Neural cell (in vitro differentiated cells): Measurements from ENCODE around the gene FAXC. TPM values are rescaled to one million over a fixed set of nuclear protein-coding genes. Genes with fewer than 3 reads are reported as not detected.

Experiments used
- H2AFZ ChIP-seq: fragments of 200-600, 300-800 bp; sonication (generic), shearing (Covaris generic); 2 replicates; pipeline ENCODE4 v1.6.0; 2014; ENCODE audit warnings: low read depth, mild to moderate bottlenecking, antibody characterized with exemption, low read length, moderate library complexity
- H3F3A ChIP-seq: fragments of 200-600 bp; shearing (Covaris generic); 2 replicates; pipeline ENCODE4 v1.6.1; 2016; ENCODE audit warnings: mild to moderate bottlenecking, moderate library complexity, mixed read lengths, antibody characterized with exemption, low read length; ENCODE audit not compliant: insufficient read depth, poor library complexity, severe bottlenecking
- H3K27ac ChIP-seq: fragments of 200-600, 300-800 bp; sonication (generic), shearing (Covaris generic); 2 replicates; pipeline ENCODE4 v1.5.1; 2014; ENCODE audit warnings: mild to moderate bottlenecking, low read length, moderate library complexity
- H3K27me3 ChIP-seq: fragments of 300-800, 200-600 bp; sonication (generic), shearing (Covaris generic); 2 replicates; pipeline ENCODE4 v1.6.0; 2014; ENCODE audit warnings: mild to moderate bottlenecking, low read depth, low read length, moderate library complexity; ENCODE audit not compliant: insufficient read depth
- H3K36me3 ChIP-seq: fragments of 300-800, 200-600 bp; sonication (generic), shearing (Covaris generic); 2 replicates; pipeline ENCODE4 v1.5.1; 2014; ENCODE audit warnings: mild to moderate bottlenecking, antibody characterized with exemption, low read length, moderate library complexity; ENCODE audit not compliant: insufficient read depth
- H3K4me2 ChIP-seq: fragments of 300-800, 200-600 bp; sonication (generic), shearing (Covaris generic); 2 replicates; pipeline ENCODE4 v1.6.0; 2014; ENCODE audit warnings: mild to moderate bottlenecking, low read length
- H3K4me3 ChIP-seq: fragments of 300-800, 200-600 bp; sonication (generic), shearing (Covaris generic); 2 replicates; pipeline ENCODE4 v1.5.1; 2014; ENCODE audit warnings: mild to moderate bottlenecking, low read length, moderate library complexity
- H3K79me2 ChIP-seq: fragments of 200-600 bp; shearing (Covaris generic); replicated peaks from 2 replicates; pipeline ENCODE4 v1.6.0; 2014; ENCODE audit warnings: mild to moderate bottlenecking, low read length, moderate library complexity; ENCODE audit not compliant: insufficient read depth
- H3K9ac ChIP-seq: fragments of 300-800, 200-600 bp; sonication (generic), shearing (Covaris generic); 2 replicates; pipeline ENCODE4 v1.6.1; 2016; ENCODE audit warnings: mild to moderate bottlenecking, low read length, mixed read lengths
- H3K9me2 ChIP-seq: fragments of 200-600 bp; shearing (Covaris generic); 2 replicates; pipeline ENCODE4 v1.6.1; 2016; ENCODE audit warnings: mild to moderate bottlenecking, low read length, mixed read lengths; ENCODE audit not compliant: insufficient read depth
- H3K9me3 ChIP-seq: fragments of 200-600, 300-800 bp; sonication (generic), shearing (Covaris generic); 2 replicates; pipeline ENCODE4 v1.6.1; 2016; ENCODE audit warnings: mild to moderate bottlenecking, mixed run types, low read length, moderate library complexity, mixed read lengths
- H4K20me1 ChIP-seq: fragments of 200-600 bp; shearing (Covaris generic); 2 replicates; pipeline ENCODE4 v1.6.1; 2016; ENCODE audit warnings: mild to moderate bottlenecking, mixed run types; ENCODE audit not compliant: insufficient read depth
- CTCF ChIP-seq: fragments of 450-650 bp; IDR thresholded peaks from 2 replicates; pipeline ENCODE4 v1.5.1; 2014; ENCODE audit warnings: antibody characterized with exemption, mild to moderate bottlenecking, moderate library complexity; ENCODE audit not compliant: poor library complexity, severe bottlenecking
- EP300 ChIP-seq: fragments of 450-650 bp; conservative IDR thresholded peaks from 2 replicates; pipeline ENCODE4 v1.6.1; 2014; ENCODE audit warnings: antibody characterized with exemption, mild to moderate bottlenecking, moderate library complexity; ENCODE audit not compliant: poor library complexity, severe bottlenecking
- EZH2 ChIP-seq: fragments of 200-600, 300-800 bp; shearing (Covaris generic), sonication (generic); IDR thresholded peaks from 2 replicates; pipeline ENCODE4 v1.6.1; 2014; ENCODE audit warnings: antibody characterized with exemption, low read length, borderline replicate concordance, mild to moderate bottlenecking; ENCODE audit not compliant: insufficient read depth, poor library complexity, severe bottlenecking
- MXI1 ChIP-seq: fragments of 450-650 bp; conservative IDR thresholded peaks from 2 replicates; pipeline ENCODE4 v1.6.1; 2014; ENCODE audit warnings: antibody characterized with exemption, mild to moderate bottlenecking; ENCODE audit not compliant: poor library complexity, severe bottlenecking
- POLR2AphosphoS5 ChIP-seq: IDR thresholded peaks from 2 replicates; pipeline ENCODE4 v1.6.1; 2012
- RAD21 ChIP-seq: fragments of 450-650 bp; conservative IDR thresholded peaks from 2 replicates; pipeline ENCODE4 v1.6.1; 2014; ENCODE audit warnings: antibody characterized with exemption, mild to moderate bottlenecking, moderate library complexity
- REST ChIP-seq: IDR thresholded peaks from 2 replicates; pipeline ENCODE4 v1.6.1; 2012; ENCODE audit warnings: borderline replicate concordance
- SMC3 ChIP-seq: fragments of 450-650 bp; conservative IDR thresholded peaks from 2 replicates; pipeline ENCODE4 v1.6.1; 2014; ENCODE audit warnings: antibody characterized with exemption, mild to moderate bottlenecking, moderate library complexity; ENCODE audit not compliant: poor library complexity
- TAF1 ChIP-seq: IDR thresholded peaks from 2 replicates; pipeline ENCODE4 v1.6.1; 2012; ENCODE audit warnings: low read depth
- polyA plus RNA-seq: library from polyadenylated mRNA; depleted of rRNA; stranded (reverse); fragments of >200 nt; gene quantifications from 2 replicates; pipeline ENCODE4 v1.2.3, GENCODE V29; 2014

The FAXC gene
- polyA plus RNA-seq, 1 donor from 2014 or later, result 106 TPM

- H2AFZ ChIP-seq, result no peak overlapping the region
- H3K4me3 ChIP-seq, result no peak overlapping the region
- no peaks in the 10 kb centered on the region for H3F3A ChIP-seq
- no peaks in the 10 kb centered on the region for H3K9me3 ChIP-seq
- no peaks in the 10 kb centered on the region for H3K9me2 ChIP-seq
- H3K27ac ChIP-seq, result no peak overlapping the region
- no peak overlapping the region for H3K9ac ChIP-seq
- no peaks in the 10 kb centered on the region for H3K36me3 ChIP-seq
- no peaks in the 10 kb centered on the region for H3K79me2 ChIP-seq
- TF ChIP-seq RAD21 (no peak), SMC3 (no peak), REST (no peak), EZH2 (no peak), CTCF (no peak), POLR2AphosphoS5 (no peak), TAF1 (no peak), MXI1 (no peak), EP300 (no peak)
- H3K4me2 ChIP-seq, result no peak overlapping the region
- no peaks in the 10 kb centered on the region for H4K20me1 ChIP-seq
- no peaks in the 10 kb centered on the region for H3K27me3 ChIP-seq
Observed at GRCh38 chr6:99362678-99363268, 13.3 kb upstream of the FAXC start.

DNA sequence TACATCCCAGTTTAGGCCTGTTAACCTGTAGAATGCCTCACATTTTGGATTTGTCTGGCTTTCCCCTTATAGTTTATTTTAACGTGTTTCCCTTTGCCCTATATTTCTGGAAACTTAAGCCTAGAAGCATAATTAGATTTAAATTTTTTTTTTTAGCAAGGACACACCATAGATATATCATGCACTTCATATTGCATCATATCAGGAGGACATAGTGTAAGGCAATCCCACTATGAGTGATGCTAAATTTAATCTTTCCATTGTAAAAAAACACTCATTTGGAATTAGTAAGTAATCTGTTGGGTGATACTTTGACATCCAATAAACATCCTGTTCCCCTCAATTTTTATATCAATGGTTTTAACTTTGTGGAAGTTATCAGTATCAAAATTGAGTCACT is 10.3 kb upstream of the FAXC start:
- no peaks in the 10 kb centered on the region for H3K36me3 ChIP-seq
- H2AFZ ChIP-seq, result no peak overlapping the region
- H3K4me2 ChIP-seq, result no peak overlapping the region
- H3F3A ChIP-seq, result no peaks in the 10 kb centered on the region
- no peak overlapping the region for H3K27ac ChIP-seq
- no peak overlapping the region for H3K9ac ChIP-seq
- no peaks in the 10 kb centered on the region for H3K9me3 ChIP-seq
- no peaks in the 10 kb centered on the region for H3K9me2 ChIP-seq
- no peaks in the 10 kb centered on the region for H3K79me2 ChIP-seq
- H4K20me1 ChIP-seq, result no peaks in the 10 kb centered on the region
- H3K4me3 ChIP-seq, result no peak overlapping the region
- TF ChIP-seq CTCF (no peak), TAF1 (no peak), EZH2 (no peak), SMC3 (no peak), REST (no peak), RAD21 (no peak), POLR2AphosphoS5 (no peak), MXI1 (no peak), EP300 (no peak)
- H3K27me3 ChIP-seq, result no peaks in the 10 kb centered on the region
